DOHH2 (cell line): Measurements from ENCODE around the gene PEX1.

Experiments
- CTCF ChIP-seq: fragments of 200-600 bp; sonication (generic); IDR thresholded peaks from one replicate; pipeline ENCODE4 v1.5.1; 2014; ENCODE audit warnings: antibody characterized with exemption, mild to moderate bottlenecking, low read depth, low read length; ENCODE audit not compliant: poor library complexity, severe bottlenecking
- EZH2phosphoT487 ChIP-seq: fragments of 200-600 bp; sonication (generic); IDR thresholded peaks from 2 replicates; pipeline ENCODE4 v1.6.1; 2017; ENCODE audit warnings: borderline replicate concordance, mild to moderate bottlenecking, antibody characterized with exemption, low read length, moderate library complexity, mixed read lengths

- TF ChIP-seq CTCF (peak; percentile 11), EZH2phosphoT487 (no peak)
Measured at GRCh38 chr7:92527300-92528187, 776 bp downstream of the PEX1 start.
